DND-41 (cell line): ENCODE results near the gene POLK.
"Not testable (repeated sequence)": the region's sequence is repeated elsewhere in the genome, so short reads cannot be mapped to it uniquely, and the experiment has no call there.

Source experiments
- ATAC-seq: fragments of 200-7000 bp; cut with Tn5 transposase; 3 replicates; pipeline ENCODE4 v1.9.1; 2021; ENCODE audit warnings: low read depth; ENCODE audit not compliant: insufficient read depth
- DNase-seq: peaks from one replicate; pipeline ENCODE4 v3.0.0-alpha.2; 2020
- H2AFZ ChIP-seq: 2 replicates; pipeline ENCODE4 v1.6.0; 2012; ENCODE audit warnings: low read depth, low read length
- H3K27ac ChIP-seq: 2 replicates; pipeline ENCODE4 v1.5.1; 2012; ENCODE audit warnings: low read length, inconsistent platforms
- H3K27me3 ChIP-seq: fragments of 200-600 bp; sonication (generic); 2 replicates; pipeline ENCODE4 v1.6.0; 2012; ENCODE audit warnings: low read length, mild to moderate bottlenecking, inconsistent platforms; ENCODE audit not compliant: insufficient read depth, poor library complexity
- H3K36me3 ChIP-seq: 2 replicates; pipeline ENCODE4 v1.5.1; 2012; ENCODE audit warnings: low read length, inconsistent platforms; ENCODE audit not compliant: insufficient read depth
- H3K4me1 ChIP-seq: 2 replicates; pipeline ENCODE4 v1.5.1; 2012; ENCODE audit warnings: mild to moderate bottlenecking, low read length; ENCODE audit not compliant: insufficient read depth
- H3K4me2 ChIP-seq: 2 replicates; pipeline ENCODE4 v1.6.0; 2012; ENCODE audit warnings: mild to moderate bottlenecking, moderate library complexity, low read length, inconsistent platforms; ENCODE audit not compliant: insufficient read depth
- H3K4me3 ChIP-seq, 2 experiments: fragments of 200-600 bp in 1 of 2; shearing (Covaris generic) in 1 of 2; 2 replicates each; pipeline ENCODE4 v1.5.1; 2012 to 2016; ENCODE audit warnings: inconsistent platforms in 2 of 2, low read length in 2 of 2, mild to moderate bottlenecking in 2 of 2, low read depth in 1 of 2, moderate library complexity in 1 of 2
- H3K79me2 ChIP-seq: 2 replicates; pipeline ENCODE4 v1.6.0; 2012; ENCODE audit warnings: low read length, inconsistent platforms; ENCODE audit not compliant: insufficient read depth
- H3K9ac ChIP-seq: 2 replicates; pipeline ENCODE4 v1.6.0; 2012; ENCODE audit warnings: low read depth, mild to moderate bottlenecking, inconsistent platforms, low read length, moderate library complexity
- H3K9me3 ChIP-seq: 2 replicates; pipeline ENCODE4 v1.5.1; 2012; ENCODE audit warnings: low read length, moderate library complexity, mild to moderate bottlenecking, inconsistent platforms; ENCODE audit not compliant: insufficient read depth, severe bottlenecking
- H4K20me1 ChIP-seq: 2 replicates; pipeline ENCODE4 v1.6.0; 2012; ENCODE audit warnings: low read length; ENCODE audit not compliant: insufficient read depth
- EZH2 ChIP-seq: IDR thresholded peaks from 3 replicates; pipeline ENCODE4 v1.6.1; 2012; ENCODE audit warnings: borderline replicate concordance, low read depth, mild to moderate bottlenecking, moderate library complexity, low read length, inconsistent platforms; ENCODE audit not compliant: severe bottlenecking
- TF ChIP-seq, protein P1 (sequence below): IDR thresholded peaks from 2 replicates; pipeline ENCODE4 v1.5.1; 2012; ENCODE audit warnings: borderline replicate concordance, low read length, moderate library complexity, mild to moderate bottlenecking; ENCODE audit not compliant: poor library complexity, severe bottlenecking; ENCODE audit errors: extremely low read depth

The POLK gene

DNA sequence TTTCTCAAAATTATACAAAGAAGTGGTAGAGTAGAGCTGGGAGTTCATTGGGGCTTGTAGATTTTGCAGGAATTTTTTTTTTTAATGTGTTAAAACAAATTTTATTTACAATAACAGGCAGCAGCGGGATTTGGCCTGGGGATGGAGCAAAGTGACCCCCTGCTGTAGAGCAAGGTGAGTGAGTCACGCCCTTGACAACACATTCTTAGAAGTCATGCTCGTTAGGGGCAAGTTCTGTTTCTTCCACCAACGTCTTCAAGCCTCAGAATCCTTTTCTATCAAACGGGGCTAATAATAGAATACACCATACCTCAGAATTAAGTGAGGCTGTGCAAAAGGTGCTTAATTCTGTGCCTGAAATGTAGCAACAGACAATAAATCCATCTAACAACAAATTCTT, 98.5 kb downstream of the POLK start:
- no peaks in the 10 kb centered on the region for H3K79me2 ChIP-seq
- DNase-seq (no peak), ATAC-seq (no peak)
- H4K20me1 ChIP-seq = no peaks in the 10 kb centered on the region
- no peaks in the 10 kb centered on the region for H3K4me1 ChIP-seq
- H3K4me3 ChIP-seq = no peak overlapping the region
- no peaks in the 10 kb centered on the region for H3K27me3 ChIP-seq
- no peak overlapping the region for H2AFZ ChIP-seq
- no peak for TF ChIP-seq EZH2
- TF ChIP-seq, protein P1, sequence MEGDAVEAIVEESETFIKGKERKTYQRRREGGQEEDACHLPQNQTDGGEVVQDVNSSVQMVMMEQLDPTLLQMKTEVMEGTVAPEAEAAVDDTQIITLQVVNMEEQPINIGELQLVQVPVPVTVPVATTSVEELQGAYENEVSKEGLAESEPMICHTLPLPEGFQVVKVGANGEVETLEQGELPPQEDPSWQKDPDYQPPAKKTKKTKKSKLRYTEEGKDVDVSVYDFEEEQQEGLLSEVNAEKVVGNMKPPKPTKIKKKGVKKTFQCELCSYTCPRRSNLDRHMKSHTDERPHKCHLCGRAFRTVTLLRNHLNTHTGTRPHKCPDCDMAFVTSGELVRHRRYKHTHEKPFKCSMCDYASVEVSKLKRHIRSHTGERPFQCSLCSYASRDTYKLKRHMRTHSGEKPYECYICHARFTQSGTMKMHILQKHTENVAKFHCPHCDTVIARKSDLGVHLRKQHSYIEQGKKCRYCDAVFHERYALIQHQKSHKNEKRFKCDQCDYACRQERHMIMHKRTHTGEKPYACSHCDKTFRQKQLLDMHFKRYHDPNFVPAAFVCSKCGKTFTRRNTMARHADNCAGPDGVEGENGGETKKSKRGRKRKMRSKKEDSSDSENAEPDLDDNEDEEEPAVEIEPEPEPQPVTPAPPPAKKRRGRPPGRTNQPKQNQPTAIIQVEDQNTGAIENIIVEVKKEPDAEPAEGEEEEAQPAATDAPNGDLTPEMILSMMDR = no peak
- H3K27ac ChIP-seq = no peak overlapping the region
- H3K36me3 ChIP-seq = no peaks in the 10 kb centered on the region
- no peak overlapping the region for H3K9ac ChIP-seq
- no peak overlapping the region for H3K4me2 ChIP-seq
- no peaks in the 10 kb centered on the region for H3K9me3 ChIP-seq

DNA sequence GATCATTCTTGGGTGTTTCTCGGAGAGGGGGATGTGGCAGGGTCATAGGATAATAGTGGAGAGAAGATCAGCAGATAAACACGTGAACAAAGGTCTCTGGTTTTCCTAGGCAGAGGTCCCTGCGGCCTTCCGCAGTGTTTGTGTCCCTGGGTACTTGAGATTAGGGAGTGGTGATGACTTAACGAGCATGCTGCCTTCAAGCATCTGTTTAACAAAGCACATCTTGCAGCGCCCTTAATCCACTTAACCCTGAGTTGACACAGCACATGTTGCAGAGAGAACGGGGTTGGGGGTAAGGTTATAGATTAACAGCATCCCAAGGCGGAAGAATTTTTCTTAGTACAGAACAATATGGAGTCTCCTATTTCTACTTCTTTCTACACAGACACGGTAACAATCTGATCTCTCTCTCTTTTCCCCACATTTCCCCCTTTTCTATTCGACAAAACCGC, 99.2 kb downstream of the POLK start:
- H2AFZ ChIP-seq, H3K79me2 ChIP-seq, H3K4me1 ChIP-seq, ATAC-seq, H3K4me3 ChIP-seq, H3K27ac ChIP-seq, H3K4me2 ChIP-seq, DNase-seq, H3K27me3 ChIP-seq, H3K36me3 ChIP-seq, H3K9me3 ChIP-seq, H4K20me1 ChIP-seq, H3K9ac ChIP-seq: not testable (repeated sequence)

GRCh38 chr5:75611311-75612225, 99.9 kb downstream of the POLK start, which contains the start of gene ANKDD1B:
ANKDD1B (plus strand) TSS chr5:75611453; CDS start chr5:75611635, 182 bp downstream.
- H3K4me2 ChIP-seq = no peak within 1 kb of the TSS

DNA sequence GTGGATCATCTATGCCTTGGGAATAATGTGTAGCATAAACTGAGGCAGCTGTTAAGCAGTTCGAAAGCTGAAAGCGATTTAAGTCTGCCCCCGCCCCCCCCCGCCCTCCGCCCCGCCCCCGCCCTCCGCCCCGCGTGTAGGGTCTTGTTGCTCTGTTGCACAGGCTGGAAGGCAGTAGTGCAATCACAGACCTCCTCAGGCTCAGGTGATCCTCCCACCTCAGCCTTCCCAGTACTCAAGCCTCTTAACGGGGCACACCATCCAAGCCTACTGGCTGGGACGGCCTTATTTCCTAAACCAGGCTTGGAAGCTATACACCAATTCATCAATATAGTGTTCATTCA, 100.5 kb downstream of the POLK start:
- Histone ChIP-seq H3K36me3 (no peaks in the 10 kb centered on the region), H3K9me3 (no peaks in the 10 kb centered on the region), H3K4me2 (no peak overlapping the region), H4K20me1 (no peaks in the 10 kb centered on the region), H3K79me2 (no peaks in the 10 kb centered on the region), H3K9ac (no peak overlapping the region), H3K27me3 (no peaks in the 10 kb centered on the region), H3K4me1 (no peaks in the 10 kb centered on the region), H2AFZ (no peak overlapping the region), H3K4me3 (no peak overlapping the region), H3K27ac (no peak overlapping the region)
- DNase-seq (no peak), ATAC-seq (no peak)
- TF ChIP-seq, protein P1 = no peak
- no peak for TF ChIP-seq EZH2

More at GRCh38 chr5:75611311-75612225, 99.9 kb downstream of the POLK start, which contains the start of gene ANKDD1B:
- no peak within 1 kb of the TSS for H3K4me3 ChIP-seq
- H2AFZ ChIP-seq = no peak within 1 kb of the TSS
- H3K27me3 ChIP-seq = no peaks in the 10 kb centered on the region
- DNase-seq (no peak), ATAC-seq (no peak)
- H3K9me3 ChIP-seq = no peaks in the 10 kb centered on the region
- H3K4me1 ChIP-seq = no peaks in the 10 kb centered on the region
- no peak within 1 kb of the TSS for H3K27ac ChIP-seq
- no peaks in the 10 kb centered on the region for H3K79me2 ChIP-seq
- H3K9ac ChIP-seq = no peak within 1 kb of the TSS
- H3K36me3 ChIP-seq = no peaks in the 10 kb centered on the region
- no peaks in the 10 kb centered on the region for H4K20me1 ChIP-seq
- TF ChIP-seq EZH2 = no peak
- TF ChIP-seq, protein P1 = no peak
